Measurements from ENCODE around the gene SORT1. TPM values are rescaled to one million over a fixed set of nuclear protein-coding genes. Genes with fewer than 3 reads are reported as not detected.

Gene SORT1
- total RNA-seq, 2 donors from 2014 or later = 114 to 120 TPM

GRCh38 chr1:109296782-109297181 is 100.9 kb downstream of the SORT1 start:
- Histone ChIP-seq H3K27ac (peak overlapping the region; percentile 90 to 94), H3K4me3 (no peak overlapping the region), H3K27me3 (no peaks in the 10 kb centered on the region), H3K4me1 (peaks cover 0 to 34% of the 10 kb centered on the region in 2 donors), H3K9me3 (no peaks in the 10 kb centered on the region), H3K36me3 (peaks cover 16% of the 10 kb centered on the region)
- no peak for TF ChIP-seq CTCF (IDR thresholded peaks at IDR 0.05)
- no peak for DNase-seq (ENCODE audit: low spot score)

- Histone ChIP-seq H3K4me3 (no peak overlapping the region), H3K36me3 (peaks cover 16% of the 10 kb centered on the region)
- TF ChIP-seq CTCF (IDR thresholded peaks at IDR 0.05) = no peak
These were observed 101.9 kb downstream of the SORT1 start for GRCh38 chr1:109295712-109296415.

DNA sequence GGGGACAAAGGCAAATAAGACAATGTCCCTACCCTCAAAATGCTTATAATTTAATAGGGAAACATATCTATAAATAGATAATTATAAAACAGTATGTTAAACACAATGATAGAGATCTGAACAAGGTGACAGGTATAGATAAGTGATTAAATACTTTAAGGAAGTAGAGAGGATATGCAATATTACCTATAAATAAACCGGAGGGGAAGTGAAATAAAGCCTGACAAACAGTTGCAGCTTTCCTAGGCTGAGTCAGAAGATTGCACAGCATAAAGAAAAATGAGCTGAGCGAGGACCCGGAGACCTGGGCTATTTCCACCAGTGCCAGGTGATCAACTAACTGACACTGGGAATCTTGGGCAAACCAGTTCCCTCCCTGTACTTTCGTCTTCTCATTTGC is 103.2 kb downstream of the SORT1 start:
- Histone ChIP-seq H3K4me3 (no peak overlapping the region), H3K4me1 (peaks cover 0 to 27% of the 10 kb centered on the region in 2 donors), H3K27ac (no peak overlapping the region), H3K9me3 (no peaks in the 10 kb centered on the region), H3K36me3 (peaks cover 16% of the 10 kb centered on the region), H3K27me3 (no peaks in the 10 kb centered on the region)
- DNase-seq (ENCODE audit: low spot score) = no peak
- no peak for TF ChIP-seq CTCF (IDR thresholded peaks at IDR 0.05)

More at GRCh38 chr1:109295712-109296415, 101.9 kb downstream of the SORT1 start:
- H3K9me3 ChIP-seq = no peaks in the 10 kb centered on the region
- H3K27ac ChIP-seq = peak overlapping the region in 1 of 2 donors; percentile 9
- peaks cover 0 to 39% of the 10 kb centered on the region in 2 donors for H3K4me1 ChIP-seq
- H3K27me3 ChIP-seq = no peaks in the 10 kb centered on the region
- DNase-seq (ENCODE audit: low spot score) = no peak

DNA sequence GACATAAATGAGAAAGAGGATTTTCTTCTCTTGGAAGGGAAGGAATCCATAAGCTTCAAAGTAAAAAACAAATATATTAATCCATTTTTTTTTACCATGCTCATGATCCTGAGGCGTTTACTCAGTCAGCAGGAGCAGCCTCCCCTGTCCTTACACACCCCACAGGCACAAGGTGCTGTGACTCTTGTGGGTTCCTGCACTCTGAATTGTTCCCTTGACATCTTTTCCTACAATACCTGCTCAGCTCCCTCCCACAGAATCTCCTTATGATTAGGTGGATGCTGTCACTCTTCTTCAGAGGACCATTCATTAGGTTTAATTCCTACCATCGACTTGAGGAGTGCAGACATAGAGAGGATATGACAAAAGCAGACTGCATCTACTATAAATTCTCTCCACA is 104.7 kb downstream of the SORT1 start:
- Histone ChIP-seq H3K4me1 (peaks cover 0 to 12% of the 10 kb centered on the region in 2 donors), H3K27me3 (no peaks in the 10 kb centered on the region), H3K36me3 (peaks cover 16% of the 10 kb centered on the region), H3K27ac (no peak overlapping the region), H3K9me3 (no peaks in the 10 kb centered on the region), H3K4me3 (no peak overlapping the region)
- DNase-seq (ENCODE audit: low spot score) = no peak
- TF ChIP-seq CTCF (IDR thresholded peaks at IDR 0.05) = no peak

GRCh38 chr1:109292364-109292763 is 105.4 kb downstream of the SORT1 start:
- Histone ChIP-seq H3K27me3 (no peaks in the 10 kb centered on the region), H3K9me3 (no peaks in the 10 kb centered on the region), H3K4me1 (peaks cover 0 to 6% of the 10 kb centered on the region in 2 donors), H3K4me3 (no peak overlapping the region), H3K27ac (no peak overlapping the region), H3K36me3 (peaks cover 16% of the 10 kb centered on the region)
- DNase-seq (ENCODE audit: low spot score) = no peak
- TF ChIP-seq CTCF (IDR thresholded peaks at IDR 0.05) = no peak

DNA sequence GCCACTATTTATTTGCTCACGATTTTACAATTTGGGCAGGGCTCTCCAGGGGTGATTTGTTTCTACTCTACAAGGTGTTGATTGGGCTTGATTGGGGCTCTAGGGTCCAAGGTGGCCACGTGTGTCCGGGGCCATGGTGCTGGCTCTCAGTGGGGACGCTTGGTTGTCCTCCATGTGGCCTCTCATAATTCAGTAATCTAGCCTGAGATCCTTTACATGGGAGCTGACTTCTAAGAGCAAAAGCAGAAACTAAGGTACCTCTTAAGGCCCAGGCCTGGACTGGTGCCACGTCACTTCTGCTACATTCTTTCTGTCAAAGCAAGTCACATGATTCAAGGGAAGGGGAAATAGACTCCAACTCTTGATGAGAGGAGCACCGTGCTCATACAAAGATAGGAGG is 106.7 kb downstream of the SORT1 start:
- peaks cover 0 to 6% of the 10 kb centered on the region in 2 donors for H3K4me1 ChIP-seq
- peaks cover 16% of the 10 kb centered on the region for H3K36me3 ChIP-seq
- DNase-seq (ENCODE audit: low spot score) = no peak
- no peak overlapping the region for H3K4me3 ChIP-seq
- no peaks in the 10 kb centered on the region for H3K27me3 ChIP-seq
- peak overlapping the region; percentile 28 to 69 for H3K27ac ChIP-seq
- no peaks in the 10 kb centered on the region for H3K9me3 ChIP-seq
- no peak for TF ChIP-seq CTCF (IDR thresholded peaks at IDR 0.05)

Measured in right atrium auricular region (tissue), 2 donors.